ENCODE data around the gene NSUN7. TPM values are rescaled to one million over a fixed set of nuclear protein-coding genes. Genes with fewer than 3 reads are reported as not detected.

Gene NSUN7
- total RNA-seq (2016; rRNA removed; fragmentation: Illumina TruSeq; extraction: Trizol): not detected in 2 replicates
- not detected in 2 replicates for total RNA-seq (2016; cell fraction: cytosol; rRNA removed; fragmentation: Illumina TruSeq; extraction: Trizol; ENCODE audit: low read depth)
- total RNA-seq (2016; cell fraction: insoluble cytoplasmic fraction; rRNA removed; fragmentation: Illumina TruSeq; extraction: Trizol): 0.09 and 0.10 TPM in 2 replicates
- 0.09 TPM in 1 of 2 replicates, not detected in the other for total RNA-seq (2016; cell fraction: membrane; rRNA removed; fragmentation: Illumina TruSeq; extraction: Trizol)
- not detected in 2 replicates for total RNA-seq (2016; cell fraction: nucleus; rRNA removed; fragmentation: Illumina TruSeq; extraction: Trizol)
- polyA plus RNA-seq (2011; rRNA removed): 0.05 and 0.07 TPM in 2 replicates
- polyA plus RNA-seq (2011; cell fraction: cytosol; rRNA removed): 0.04 TPM in 2 replicates
- polyA plus RNA-seq (2011; cell fraction: nucleus; rRNA removed): 0.05 and 0.14 TPM in 2 replicates
- 0.12 and 0.21 TPM in 2 replicates for polyA plus RNA-seq (2012)
- not detected in 2 replicates for polyA plus RNA-seq (2016; cell fraction: cytosol; fragmentation: Illumina TruSeq; extraction: Trizol; ENCODE audit: low read depth)
- polyA plus RNA-seq (2016; cell fraction: insoluble cytoplasmic fraction; fragmentation: Illumina TruSeq; extraction: Trizol; ENCODE audit: low read depth): not detected in 2 replicates
- not detected in 2 replicates for polyA plus RNA-seq (2016; cell fraction: membrane; fragmentation: Illumina TruSeq; extraction: Trizol; ENCODE audit: low read depth)
- polyA plus RNA-seq (2016; cell fraction: nucleus; fragmentation: Illumina TruSeq; extraction: Trizol; ENCODE audit: insufficient read depth, low read depth): not detected in 2 replicates
- 0.08 TPM in 1 of 2 replicates, not detected in the other for polyA minus RNA-seq (2011; rRNA and poly(A)+ RNA removed; ENCODE audit: low replicate concordance)
- polyA minus RNA-seq (2011; cell fraction: cytosol; rRNA and poly(A)+ RNA removed): not detected in 2 replicates
- polyA minus RNA-seq (2011; cell fraction: nucleus; rRNA and poly(A)+ RNA removed): not detected in 2 replicates
- Bru-seq, nascent RNA: percentile 5 among the genes with signal in this experiment
- BruChase-seq, experiment 1, labeled RNA remaining after a 6-hour chase: percentile 11 among the genes with signal in this experiment
- BruChase-seq, experiment 2, labeled RNA remaining after a 2-hour chase: percentile 10 among the genes with signal in this experiment
- long read RNA-seq, experiment 1: 0 reads
- long read RNA-seq, experiment 2: 0 reads

GRCh38 chr4:40749717-40750460 is at the start of gene NSUN7:
Gene NSUN7 (plus strand): TSS chr4:40749955. CDS start chr4:40750694, 739 bp downstream.
- H3K27ac ChIP-seq (ENCODE audit: extremely low read length, insufficient read depth, low read length): no peak within 1 kb of the TSS
- no peaks in the 10 kb centered on the region for H3K9me3 ChIP-seq (ENCODE audit: low read length)
- no peaks in the 10 kb centered on the region for H3K79me2 ChIP-seq (ENCODE audit: insufficient read depth, low read length)
- H3K9ac ChIP-seq (ENCODE audit: insufficient read depth, low read depth, low read length): no peak within 1 kb of the TSS
- no peak within 1 kb of the TSS for H2AFZ ChIP-seq (ENCODE audit: low read length)
- no peak for DNase-seq (ENCODE audit: low spot score)
- ChIA-PET CTCF (ENCODE audit: low intra/inter-chr PET ratio, low total read pairs) (no interaction called here), POLR2A (no interaction called here)
- no peak for FAIRE-seq
- no peaks in the 10 kb centered on the region for H3K27me3 ChIP-seq (ENCODE audit: control insufficient read depth in 1 of 2, insufficient read depth in 2 of 2, low read length in 2 of 2)
- intact Hi-C loops (cut with micrococcal nuclease; ENCODE audit: unreplicated experiment) (no loop called here), in situ Hi-C loops (cut with HindIII; ENCODE audit: extremely low pct_ligation_motif_present, low pct_unique_long_range_greater_than_20kb) (no loop called here)
- H3K36me3 ChIP-seq (replicated peaks in 1 of 2; ENCODE audit: control insufficient read depth in 1 of 2, insufficient read depth in 2 of 2, low read length in 2 of 2): no peaks in the 10 kb centered on the region
- H3K4me1 ChIP-seq (ENCODE audit: insufficient read depth, low read length): no peaks in the 10 kb centered on the region
- 66% methylated on average over 28 of the region's 75 CpGs for WGBS (ENCODE audit: low lambda C conversion rate)
- BruUV-seq (replicated peaks): no TSS peak
- H3K4me2 ChIP-seq (ENCODE audit: low read depth, low read length): peak within 1 kb of the TSS; percentile 49
- H4K20me1 ChIP-seq (ENCODE audit: insufficient read depth, low read length): no peaks in the 10 kb centered on the region
- ATAC-seq: peak; percentile 83
- H3K4me3 ChIP-seq (replicated peaks in 1 of 3; ENCODE audit: insufficient read depth in 1 of 3, low read depth in 2 of 3, low read length in 3 of 3): peak within 1 kb of the TSS in 2 of 3 experiments; percentile 27 to 41; a peak in 2 of 6 replicates
- TF ChIP-seq ZBTB33 (CRISPR knock-in tag; IDR thresholded peaks at IDR 0.05): 0 out of 2 replicates have a peak, but pooled peaks have one; percentile 10
- no peak for TF ChIP-seq ZNF430 (CRISPR knock-in tag; IDR thresholded peaks at IDR 0.05)
- TF ChIP-seq ZMYM4 (CRISPR knock-in tag; IDR thresholded peaks at IDR 0.05): peak; percentile 68; the same call in 1 of the 2 replicates
- peak; percentile 22; the same call in 1 of the 2 replicates for TF ChIP-seq TFDP2 (CRISPR knock-in tag; IDR thresholded peaks at IDR 0.05)
- TF ChIP-seq CHD2 (IDR thresholded peaks at IDR 0.05; ENCODE audit: low read depth, low read length): peak; percentile 87
- TF ChIP-seq ZEB1 (IDR thresholded peaks at IDR 0.05; ENCODE audit: insufficient replicate concordance, low read depth): peak; percentile 31
- TF ChIP-seq ZNF547 (CRISPR knock-in tag; IDR thresholded peaks at IDR 0.05): no peak
- peak; percentile 30; the same call in 1 of the 2 replicates for TF ChIP-seq MXD1 (CRISPR knock-in tag; IDR thresholded peaks at IDR 0.05)
- 0 out of 2 replicates have a peak, but pooled peaks have one; percentile 34 for TF ChIP-seq ZFP91 (CRISPR knock-in tag; IDR thresholded peaks at IDR 0.05; ENCODE audit: borderline replicate concordance)
- TF ChIP-seq NONO (IDR thresholded peaks at IDR 0.05): no peak
- 0 out of 2 replicates have a peak, but pooled peaks have one; percentile 31 for TF ChIP-seq NONO (CRISPR knock-in tag; conservative IDR thresholded peaks at IDR 0.05)

Data from HepG2 (cell line).